Measurements from ENCODE around the gene GSTO1. TPM values are rescaled to one million over a fixed set of nuclear protein-coding genes. Genes with fewer than 3 reads are reported as not detected.
"Not testable (repeated sequence)": the region's sequence is repeated elsewhere in the genome, so short reads cannot be mapped to it uniquely, and the experiment has no call there.

GSTO1 gene
- total and polyA plus RNA-seq, 2 donors: 143 to 323 TPM

- H3K4me3 ChIP-seq (ENCODE audit: low read length in 2 of 2): no peak overlapping the region
- no peak for DNase-seq (ENCODE audit: low read depth in 6 of 9, low spot score in 9 of 9)
- no peak overlapping the region for H3K27ac ChIP-seq (ENCODE audit: low read depth in 1 of 2, low read length in 1 of 2)
- H3K4me1 ChIP-seq (ENCODE audit: control insufficient read depth in 2 of 2, insufficient read depth in 2 of 2, low read length in 2 of 2): no peaks in the 10 kb centered on the region
- H3K9me3 ChIP-seq (ENCODE audit: control insufficient read depth in 2 of 2, insufficient read depth in 1 of 2, low read length in 1 of 2): no peaks in the 10 kb centered on the region
- no peaks in the 10 kb centered on the region for H3K27me3 ChIP-seq (ENCODE audit: control insufficient read depth in 2 of 2, insufficient read depth in 1 of 2, low read length in 1 of 2)
- WGBS: 96% methylated on average over 5 of the region's 5 CpGs
- H3K36me3 ChIP-seq (ENCODE audit: control insufficient read depth in 2 of 2, insufficient read depth in 2 of 2, low read length in 1 of 2): no peaks in the 10 kb centered on the region
Measured at GRCh38 chr10:104243512-104243911, 11.2 kb upstream of the GSTO1 start.

GRCh38 chr10:104245066-104245632 lies 9.5 kb upstream of the GSTO1 start:
- Histone ChIP-seq H3K27me3 (ENCODE audit: control insufficient read depth in 2 of 2, insufficient read depth in 1 of 2, low read length in 1 of 2) (no peaks in the 10 kb centered on the region), H3K27ac (ENCODE audit: low read depth in 1 of 2, low read length in 1 of 2) (no peak overlapping the region), H3K4me3 (ENCODE audit: low read length in 2 of 2) (no peak overlapping the region), H3K9me3 (ENCODE audit: control insufficient read depth in 2 of 2, insufficient read depth in 1 of 2, low read length in 1 of 2) (no peaks in the 10 kb centered on the region), H3K4me1 (ENCODE audit: control insufficient read depth in 2 of 2, insufficient read depth in 2 of 2, low read length in 2 of 2) (no peaks in the 10 kb centered on the region), H3K36me3 (ENCODE audit: control insufficient read depth in 2 of 2, insufficient read depth in 2 of 2, low read length in 1 of 2) (no peaks in the 10 kb centered on the region)
- WGBS: 98% methylated on average over 34 of the region's 34 CpGs
- no peak for DNase-seq (ENCODE audit: low read depth in 6 of 9, low spot score in 9 of 9)

- DNase-seq (ENCODE audit: low read depth in 6 of 9, low spot score in 9 of 9): no peak
- H3K9me3 ChIP-seq (ENCODE audit: control insufficient read depth in 2 of 2, insufficient read depth in 1 of 2, low read length in 1 of 2): no peaks in the 10 kb centered on the region
- no peaks in the 10 kb centered on the region for H3K36me3 ChIP-seq (ENCODE audit: control insufficient read depth in 2 of 2, insufficient read depth in 2 of 2, low read length in 1 of 2)
- H3K4me1 ChIP-seq (ENCODE audit: control insufficient read depth in 2 of 2, insufficient read depth in 2 of 2, low read length in 2 of 2): no peaks in the 10 kb centered on the region
- H3K27ac ChIP-seq (ENCODE audit: low read depth in 1 of 2, low read length in 1 of 2): no peak overlapping the region
- H3K4me3 ChIP-seq (ENCODE audit: low read length in 2 of 2): no peak overlapping the region
- H3K27me3 ChIP-seq (ENCODE audit: control insufficient read depth in 2 of 2, insufficient read depth in 1 of 2, low read length in 1 of 2): no peaks in the 10 kb centered on the region
- WGBS: 58% methylated on average over 2 of the region's 2 CpGs
Measured at GRCh38 chr10:104246976-104247375, 7.7 kb upstream of the GSTO1 start.

GRCh38 chr10:104247513-104248146 lies 7.1 kb upstream of the GSTO1 start:
- H3K9me3 ChIP-seq (ENCODE audit: control insufficient read depth in 2 of 2, insufficient read depth in 1 of 2, low read length in 1 of 2): no peaks in the 10 kb centered on the region
- no peaks in the 10 kb centered on the region for H3K27me3 ChIP-seq (ENCODE audit: control insufficient read depth in 2 of 2, insufficient read depth in 1 of 2, low read length in 1 of 2)
- DNase-seq (ENCODE audit: low read depth in 6 of 9, low spot score in 9 of 9): no peak
- 21% methylated on average over 3 of the region's 3 CpGs for WGBS
- H3K36me3 ChIP-seq (ENCODE audit: control insufficient read depth in 2 of 2, insufficient read depth in 2 of 2, low read length in 1 of 2): no peaks in the 10 kb centered on the region
- no peak overlapping the region for H3K27ac ChIP-seq (ENCODE audit: low read depth in 1 of 2, low read length in 1 of 2)
- peaks cover 0 to 4% of the 10 kb centered on the region in 2 donors for H3K4me1 ChIP-seq (ENCODE audit: control insufficient read depth in 2 of 2, insufficient read depth in 2 of 2, low read length in 2 of 2)
- H3K4me3 ChIP-seq (ENCODE audit: low read length in 2 of 2): no peak overlapping the region

- not testable (repeated sequence) for H3K27me3 ChIP-seq (ENCODE audit: control insufficient read depth in 2 of 2, insufficient read depth in 1 of 2, low read length in 1 of 2); H3K4me1 ChIP-seq (ENCODE audit: control insufficient read depth in 2 of 2, insufficient read depth in 2 of 2, low read length in 2 of 2); H3K4me3 ChIP-seq (ENCODE audit: low read length in 2 of 2); H3K36me3 ChIP-seq (ENCODE audit: control insufficient read depth in 2 of 2, insufficient read depth in 2 of 2, low read length in 1 of 2); DNase-seq (ENCODE audit: low read depth in 6 of 9, low spot score in 9 of 9); H3K27ac ChIP-seq (ENCODE audit: low read depth in 1 of 2, low read length in 1 of 2); H3K9me3 ChIP-seq (ENCODE audit: control insufficient read depth in 2 of 2, insufficient read depth in 1 of 2, low read length in 1 of 2)
- 97% methylated on average over 11 of the region's 11 CpGs for WGBS
Measured at GRCh38 chr10:104248931-104249330, 5.8 kb upstream of the GSTO1 start.

- H3K27me3 ChIP-seq (ENCODE audit: control insufficient read depth in 2 of 2, insufficient read depth in 1 of 2, low read length in 1 of 2): no peaks in the 10 kb centered on the region
- H3K36me3 ChIP-seq (ENCODE audit: control insufficient read depth in 2 of 2, insufficient read depth in 2 of 2, low read length in 1 of 2): no peaks in the 10 kb centered on the region
- no peaks in the 10 kb centered on the region for H3K9me3 ChIP-seq (ENCODE audit: control insufficient read depth in 2 of 2, insufficient read depth in 1 of 2, low read length in 1 of 2)
- H3K27ac ChIP-seq (ENCODE audit: low read depth in 1 of 2, low read length in 1 of 2): no peak overlapping the region
- H3K4me1 ChIP-seq (ENCODE audit: control insufficient read depth in 2 of 2, insufficient read depth in 2 of 2, low read length in 2 of 2): peaks cover 9 to 15% of the 10 kb centered on the region in 2 donors
- no peak for DNase-seq (ENCODE audit: low read depth in 6 of 9, low spot score in 9 of 9)
- WGBS: 44% methylated on average over 1 of the region's 1 CpG
- H3K4me3 ChIP-seq (ENCODE audit: low read length in 2 of 2): no peak overlapping the region
Measured at GRCh38 chr10:104250371-104250770, 4.3 kb upstream of the GSTO1 start.

GRCh38 chr10:104251443-104251842 lies 3.2 kb upstream of the GSTO1 start:
- no peaks in the 10 kb centered on the region for H3K9me3 ChIP-seq (ENCODE audit: control insufficient read depth in 2 of 2, insufficient read depth in 1 of 2, low read length in 1 of 2)
- no peak for DNase-seq (ENCODE audit: low read depth in 6 of 9, low spot score in 9 of 9)
- H3K27me3 ChIP-seq (ENCODE audit: control insufficient read depth in 2 of 2, insufficient read depth in 1 of 2, low read length in 1 of 2): no peaks in the 10 kb centered on the region
- H3K4me3 ChIP-seq (ENCODE audit: low read length in 2 of 2): no peak overlapping the region
- H3K4me1 ChIP-seq (ENCODE audit: control insufficient read depth in 2 of 2, insufficient read depth in 2 of 2, low read length in 2 of 2): peaks cover 16 to 22% of the 10 kb centered on the region in 2 donors
- H3K36me3 ChIP-seq (ENCODE audit: control insufficient read depth in 2 of 2, insufficient read depth in 2 of 2, low read length in 1 of 2): no peaks in the 10 kb centered on the region
- no peak overlapping the region for H3K27ac ChIP-seq (ENCODE audit: low read depth in 1 of 2, low read length in 1 of 2)
- 96% methylated on average over 6 of the region's 6 CpGs for WGBS

- Histone ChIP-seq H3K9me3 (ENCODE audit: control insufficient read depth in 2 of 2, insufficient read depth in 1 of 2, low read length in 1 of 2) (no peaks in the 10 kb centered on the region), H3K36me3 (ENCODE audit: control insufficient read depth in 2 of 2, insufficient read depth in 2 of 2, low read length in 1 of 2) (peaks cover 0 to 1% of the 10 kb centered on the region in 2 donors), H3K27me3 (ENCODE audit: control insufficient read depth in 2 of 2, insufficient read depth in 1 of 2, low read length in 1 of 2) (no peaks in the 10 kb centered on the region)
Measured at GRCh38 chr10:104252368-104252767, 2.3 kb upstream of the GSTO1 start.

GRCh38 chr10:104253106-104253505 lies 1.6 kb upstream of the GSTO1 start:
- H3K36me3 ChIP-seq (ENCODE audit: control insufficient read depth in 2 of 2, insufficient read depth in 2 of 2, low read length in 1 of 2): peaks cover 2 to 7% of the 10 kb centered on the region in 2 donors
- 97% methylated on average over 2 of the region's 2 CpGs for WGBS
- H3K27me3 ChIP-seq (ENCODE audit: control insufficient read depth in 2 of 2, insufficient read depth in 1 of 2, low read length in 1 of 2): no peaks in the 10 kb centered on the region
- no peaks in the 10 kb centered on the region for H3K9me3 ChIP-seq (ENCODE audit: control insufficient read depth in 2 of 2, insufficient read depth in 1 of 2, low read length in 1 of 2)
- H3K27ac ChIP-seq (ENCODE audit: low read depth in 1 of 2, low read length in 1 of 2): no peak overlapping the region
- peaks cover 17 to 24% of the 10 kb centered on the region in 2 donors for H3K4me1 ChIP-seq (ENCODE audit: control insufficient read depth in 2 of 2, insufficient read depth in 2 of 2, low read length in 2 of 2)
- DNase-seq (ENCODE audit: low read depth in 6 of 9, low spot score in 9 of 9): no peak
- H3K4me3 ChIP-seq (ENCODE audit: low read length in 2 of 2): no peak overlapping the region

More at GRCh38 chr10:104252368-104252767, 2.3 kb upstream of the GSTO1 start:
- H3K27ac ChIP-seq (ENCODE audit: low read depth in 1 of 2, low read length in 1 of 2): no peak overlapping the region
- no peak overlapping the region for H3K4me3 ChIP-seq (ENCODE audit: low read length in 2 of 2)
- peaks cover 17 to 24% of the 10 kb centered on the region in 2 donors for H3K4me1 ChIP-seq (ENCODE audit: control insufficient read depth in 2 of 2, insufficient read depth in 2 of 2, low read length in 2 of 2)
- DNase-seq (ENCODE audit: low read depth in 6 of 9, low spot score in 9 of 9): no peak

Data from thymus (tissue), 11 donors.